Type B pancreatic cell (in vitro differentiated cells): ENCODE measurements around the gene ST6GAL1. TPM values are rescaled to one million over a fixed set of nuclear protein-coding genes. Genes with fewer than 3 reads are reported as not detected.

Experiments used
- DNase-seq: peaks from one replicate; pipeline ENCODE4 v3.0.0; 2021; ENCODE audit warnings: mixed read lengths; ENCODE audit not compliant: unreplicated experiment; ENCODE audit errors: extremely low spot score
- H3K27ac Mint-ChIP-seq: 2 replicates; pipeline ENCODE4 v1.8.0; 2021; ENCODE audit warnings: mild to moderate bottlenecking, mixed read lengths
- H3K27me3 Mint-ChIP-seq: 2 replicates; pipeline ENCODE4 v1.8.0; 2021; ENCODE audit warnings: mixed read lengths
- H3K36me3 Mint-ChIP-seq: 2 replicates; pipeline ENCODE4 v1.8.0; 2021; ENCODE audit warnings: mixed read lengths
- H3K4me1 Mint-ChIP-seq: one replicate; pipeline ENCODE4 v1.8.0; 2021; ENCODE audit warnings: mixed read lengths; ENCODE audit not compliant: unreplicated experiment
- H3K4me3 Mint-ChIP-seq: 2 replicates; pipeline ENCODE4 v1.8.0; 2021; ENCODE audit warnings: mild to moderate bottlenecking, mixed read lengths
- H3K9me3 Mint-ChIP-seq: 2 replicates; pipeline ENCODE4 v1.8.0; 2021; ENCODE audit warnings: mixed read lengths
- CTCF ChIP-seq: fragments of 200-600 bp; sonication (generic); conservative IDR thresholded peaks from 2 replicates; pipeline ENCODE4 v1.5.0; 2021; ENCODE audit warnings: antibody characterized with exemption, mild to moderate bottlenecking
- total RNA-seq: library from RNA; stranded (reverse); gene quantifications from 2 replicates; pipeline ENCODE4 v1.2.1, GENCODE V29; 2021; ENCODE audit warnings: low replicate concordance

The ST6GAL1 gene
- total RNA-seq, 1 donor from 2014 or later, result 51.8 TPM

- H3K9me3 Mint-ChIP-seq, result no peaks in the 10 kb centered on the region
- no peak overlapping the region for H3K27ac Mint-ChIP-seq
- no peak for TF ChIP-seq CTCF
- H3K4me1 Mint-ChIP-seq, result peaks cover 6% of the 10 kb centered on the region
- no peak overlapping the region for H3K4me3 Mint-ChIP-seq
- no peaks in the 10 kb centered on the region for H3K36me3 Mint-ChIP-seq
- no peak for DNase-seq
- H3K27me3 Mint-ChIP-seq, result no peaks in the 10 kb centered on the region
These were observed 67.2 kb downstream of the ST6GAL1 start for GRCh38 chr3:186997473-186997939.

GRCh38 chr3:186998937-186999368 is 68.6 kb downstream of the ST6GAL1 start:
- Mint-ChIP-seq H3K27me3 (no peaks in the 10 kb centered on the region), H3K36me3 (no peaks in the 10 kb centered on the region), H3K27ac (no peak overlapping the region), H3K4me3 (no peak overlapping the region), H3K4me1 (peaks cover 8% of the 10 kb centered on the region), H3K9me3 (peaks cover 4% of the 10 kb centered on the region)
- no peak for DNase-seq
- no peak for TF ChIP-seq CTCF

DNA sequence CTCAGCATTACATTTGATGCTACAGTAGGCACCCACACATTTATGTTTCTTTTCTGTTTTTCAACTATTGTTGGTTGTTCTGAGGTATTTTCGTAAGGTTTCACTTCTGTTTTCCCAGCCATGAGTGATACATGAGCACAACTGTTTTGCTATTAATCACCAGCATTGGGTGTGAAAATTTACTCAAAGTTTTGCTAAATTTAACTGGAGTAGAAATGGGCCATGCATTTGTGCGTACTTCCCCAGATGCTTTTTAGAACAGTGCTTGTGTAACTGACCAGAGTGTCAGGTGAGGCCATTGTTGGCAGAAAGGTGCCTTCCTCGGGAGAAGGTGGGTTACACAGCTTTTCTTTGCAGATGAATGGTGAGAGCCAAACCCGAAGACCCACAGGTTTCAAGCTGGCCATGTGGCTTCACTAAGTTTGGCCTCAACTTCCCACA is 70.4 kb downstream of the ST6GAL1 start:
- Mint-ChIP-seq H3K27ac (no peak overlapping the region), H3K27me3 (no peaks in the 10 kb centered on the region), H3K36me3 (peaks cover 5% of the 10 kb centered on the region), H3K4me1 (peaks cover 8% of the 10 kb centered on the region), H3K4me3 (no peak overlapping the region), H3K9me3 (peaks cover 4% of the 10 kb centered on the region)
- no peak for TF ChIP-seq CTCF
- DNase-seq, result no peak

DNA sequence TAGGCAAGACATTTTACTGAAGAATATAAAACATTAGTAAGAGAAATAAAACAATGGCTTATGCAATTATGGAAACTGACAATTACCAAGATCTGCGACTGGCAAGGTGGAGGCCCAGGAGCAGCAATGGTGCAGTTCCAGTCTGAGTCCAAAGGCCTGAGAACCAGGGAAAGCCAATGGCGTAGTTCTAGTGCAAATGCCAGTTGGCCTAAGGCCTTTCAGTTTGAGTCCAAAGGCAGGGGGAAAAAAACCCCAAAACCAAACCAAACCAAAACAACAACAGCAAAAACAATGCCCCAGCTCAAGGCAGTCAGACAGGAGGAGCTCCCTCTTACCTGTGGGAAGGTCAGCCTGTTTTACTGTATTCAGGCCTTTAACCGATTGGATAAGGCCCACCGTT is 72.6 kb downstream of the ST6GAL1 start:
- no peak for DNase-seq
- H3K36me3 Mint-ChIP-seq, result peaks cover 15% of the 10 kb centered on the region
- TF ChIP-seq CTCF, result no peak
- no peak overlapping the region for H3K4me3 Mint-ChIP-seq
- H3K9me3 Mint-ChIP-seq, result peaks cover 8% of the 10 kb centered on the region
- peaks cover 8% of the 10 kb centered on the region for H3K4me1 Mint-ChIP-seq
- H3K27ac Mint-ChIP-seq, result no peak overlapping the region
- no peaks in the 10 kb centered on the region for H3K27me3 Mint-ChIP-seq

DNA sequence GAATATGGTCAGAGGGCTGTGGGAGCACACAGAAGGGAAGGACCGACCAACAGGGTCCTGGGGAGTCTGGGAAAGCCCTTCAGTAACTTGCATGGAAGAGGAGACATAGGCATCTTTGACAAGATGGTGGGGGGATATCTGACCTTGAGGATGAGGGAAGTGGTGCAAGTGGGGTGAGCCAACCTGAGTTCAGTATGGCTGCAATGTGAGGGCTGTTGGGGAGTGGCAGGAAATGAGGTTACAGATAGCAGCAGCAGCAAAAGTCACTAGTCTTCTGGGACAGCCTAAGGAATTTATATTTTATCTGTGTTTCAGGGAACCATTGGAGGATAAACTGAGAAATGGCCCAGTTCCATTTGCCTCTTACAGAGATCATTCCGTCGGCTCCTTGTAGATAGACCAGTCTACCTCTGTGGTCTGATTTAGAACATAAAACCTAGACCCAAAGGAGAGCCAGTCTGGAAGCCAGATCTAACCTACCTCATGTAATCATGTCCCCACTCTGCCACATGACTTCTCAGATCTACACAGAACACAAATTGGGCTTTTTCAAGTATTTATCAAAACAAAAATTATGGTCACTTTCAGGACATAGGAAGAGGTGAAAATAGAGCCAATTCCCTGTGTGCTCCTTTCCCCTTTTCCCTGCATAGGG is 75.6 kb downstream of the ST6GAL1 start:
- no peak overlapping the region for H3K4me3 Mint-ChIP-seq
- TF ChIP-seq CTCF, result no peak
- peaks cover 9% of the 10 kb centered on the region for H3K9me3 Mint-ChIP-seq
- no peak for DNase-seq
- H3K27ac Mint-ChIP-seq, result no peak overlapping the region
- H3K36me3 Mint-ChIP-seq, result peaks cover 16% of the 10 kb centered on the region
- H3K27me3 Mint-ChIP-seq, result no peaks in the 10 kb centered on the region
- H3K4me1 Mint-ChIP-seq, result peaks cover 8% of the 10 kb centered on the region
